T-helper 1 cell (primary cell): ENCODE results near the gene ZNF267.
"Not testable (repeated sequence)": the region's sequence is repeated elsewhere in the genome, so short reads cannot be mapped to it uniquely, and the experiment has no call there.

Experiments used
- DNase-seq, 5 donors: peaks; one replicate each; pipeline ENCODE4 v3.0.0-alpha.2; 2012 to 2020

The ZNF267 gene

DNA sequence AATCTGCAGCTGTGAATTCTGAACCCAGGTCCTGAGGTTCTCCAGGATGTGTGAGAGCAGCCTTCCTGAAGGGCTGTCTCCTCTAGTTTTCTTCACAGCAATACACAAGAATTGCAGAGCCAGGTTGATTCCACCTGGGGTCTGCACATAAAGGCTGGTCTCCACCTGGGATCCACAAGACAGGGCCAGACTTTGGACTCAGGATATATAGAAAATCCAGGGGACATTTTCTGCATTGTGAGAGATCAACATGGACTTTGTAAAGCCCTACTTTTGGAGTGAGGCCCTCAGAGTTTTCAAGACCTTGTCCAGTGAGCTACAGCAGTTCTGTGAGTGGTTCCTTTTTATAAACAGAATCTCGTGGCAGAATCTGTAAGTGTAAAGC lies 6.3 kb downstream of the ZNF267 start:
- no peak for DNase-seq

DNA sequence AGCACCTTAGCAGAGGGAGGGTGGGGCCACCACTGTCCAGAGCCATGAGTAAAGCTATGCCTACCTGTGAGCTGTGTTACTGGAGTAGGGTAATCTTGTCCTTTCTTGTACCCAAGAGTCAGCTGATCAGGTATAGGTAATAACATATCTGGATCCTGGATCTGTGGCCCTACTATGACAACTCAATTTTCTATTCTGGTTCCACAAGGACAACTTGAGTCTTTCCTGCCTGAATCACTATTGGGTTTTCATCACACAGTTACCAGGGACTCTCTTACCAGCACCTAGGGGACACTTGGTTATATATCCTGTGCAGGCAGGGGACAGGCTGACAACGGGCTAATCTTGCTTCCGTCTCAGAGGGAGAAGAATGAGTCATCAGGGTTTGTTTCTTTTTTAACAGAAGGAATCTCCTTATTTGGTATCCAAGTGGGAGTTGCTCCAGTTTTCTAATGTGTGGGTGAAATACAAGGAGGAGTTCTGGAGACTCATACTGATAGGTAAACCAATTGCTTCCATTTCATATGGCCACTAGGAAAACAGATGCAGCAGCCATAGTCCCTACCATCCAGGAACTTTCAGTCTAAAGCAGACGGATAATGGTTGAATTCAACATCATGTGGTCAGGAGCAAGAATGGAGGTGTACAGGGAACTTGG lies 6.8 kb downstream of the ZNF267 start:
- DNase-seq, result peak in 1 of 5 donors; percentile 72

DNA sequence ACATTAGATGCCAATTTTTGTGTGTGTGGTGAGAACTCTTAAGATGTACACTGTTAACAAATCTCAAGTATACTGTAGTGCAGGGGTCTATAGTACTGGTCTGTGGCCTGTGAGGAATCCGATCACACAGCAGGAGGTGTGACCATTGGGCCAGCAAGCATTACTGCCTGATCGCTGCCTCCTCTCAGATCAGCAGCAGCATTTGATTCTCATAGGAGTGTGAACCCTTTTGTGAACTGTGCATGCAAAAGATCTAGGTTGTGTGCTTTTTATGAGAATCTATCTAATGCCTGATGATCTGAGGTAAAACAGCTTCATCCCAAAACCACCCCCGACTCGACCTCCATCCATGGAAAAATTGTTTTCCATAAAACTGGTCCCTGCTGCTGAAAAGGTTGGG lies 12.6 kb downstream of the ZNF267 start:
- no peak for DNase-seq

DNA sequence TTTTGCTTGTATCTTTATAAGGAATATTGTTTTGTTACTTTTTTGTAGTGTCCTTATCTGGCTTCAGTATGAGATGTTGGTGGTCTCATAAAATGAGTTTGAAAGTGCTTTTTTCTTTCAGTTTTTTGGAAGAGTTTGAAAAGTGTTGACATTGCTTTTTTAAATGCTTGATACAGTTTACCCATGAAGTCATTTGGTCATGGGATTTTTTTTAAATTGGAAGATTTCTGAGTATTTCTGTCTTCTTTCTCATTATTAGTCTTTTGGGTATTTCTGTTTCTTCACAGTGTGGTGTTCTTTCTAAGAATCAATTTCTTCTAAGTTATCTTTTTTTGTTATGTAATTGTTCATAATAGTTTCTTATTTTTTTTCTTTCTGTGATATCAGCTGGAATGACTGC lies 15.1 kb downstream of the ZNF267 start:
- DNase-seq, result no peak

DNA sequence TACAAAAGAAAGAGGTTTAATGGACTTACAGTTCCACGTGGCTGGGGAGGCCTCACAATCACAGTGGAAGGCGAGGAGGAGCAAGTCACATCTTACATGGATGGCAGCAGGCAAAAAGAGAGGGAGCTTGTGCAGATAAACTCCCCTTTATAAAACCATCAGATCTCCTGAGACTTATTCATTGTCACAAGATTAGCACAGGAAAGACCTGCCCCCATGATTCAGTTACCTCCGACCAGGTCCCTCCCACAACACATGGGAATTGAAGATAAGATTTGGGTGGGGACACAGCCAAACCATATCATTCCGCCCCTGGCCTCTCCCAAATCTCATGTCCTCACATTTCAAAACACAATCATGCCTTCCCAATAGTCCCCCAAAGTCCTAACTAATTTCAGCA lies 18.5 kb downstream of the ZNF267 start:
- DNase-seq, result not testable (repeated sequence)

DNA sequence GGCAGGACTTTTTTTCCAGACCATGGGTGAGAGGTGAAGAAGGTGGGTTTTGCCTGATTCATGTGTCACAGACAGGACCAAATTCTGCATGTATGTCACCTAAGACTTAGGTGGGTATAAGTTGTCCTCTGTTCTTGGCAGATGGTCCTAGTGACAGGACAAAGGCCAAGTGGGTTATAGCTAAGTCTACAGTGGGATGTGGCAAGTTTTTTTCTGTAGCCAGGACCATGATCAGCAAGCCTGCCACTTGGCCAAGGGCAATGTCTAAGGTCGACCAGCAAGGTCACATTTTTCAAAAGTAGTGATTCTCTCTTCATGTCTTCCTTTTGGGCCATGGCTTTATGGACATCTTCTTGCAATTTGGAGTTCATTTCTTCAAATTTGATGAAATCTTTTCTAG lies 20.2 kb downstream of the ZNF267 start:
- no peak for DNase-seq

DNA sequence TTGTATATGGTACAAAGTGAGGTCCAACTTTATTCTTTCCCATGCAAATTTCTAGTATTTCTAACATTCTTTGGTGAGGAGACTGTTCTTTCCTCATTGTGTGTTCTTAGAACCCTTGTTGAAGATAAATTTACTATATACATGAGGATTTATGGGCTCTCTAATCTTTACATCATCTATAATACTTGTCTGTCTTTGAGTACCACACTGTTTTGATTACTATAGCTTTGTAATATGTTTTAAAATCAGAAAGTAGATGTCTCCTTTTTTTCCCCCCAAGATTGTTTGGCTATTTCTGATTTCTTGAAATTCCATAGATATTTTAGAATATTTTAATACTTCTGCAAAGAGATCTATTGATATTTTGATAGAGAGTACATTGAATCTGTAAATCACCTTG lies 23.7 kb downstream of the ZNF267 start:
- no peak for DNase-seq

DNA sequence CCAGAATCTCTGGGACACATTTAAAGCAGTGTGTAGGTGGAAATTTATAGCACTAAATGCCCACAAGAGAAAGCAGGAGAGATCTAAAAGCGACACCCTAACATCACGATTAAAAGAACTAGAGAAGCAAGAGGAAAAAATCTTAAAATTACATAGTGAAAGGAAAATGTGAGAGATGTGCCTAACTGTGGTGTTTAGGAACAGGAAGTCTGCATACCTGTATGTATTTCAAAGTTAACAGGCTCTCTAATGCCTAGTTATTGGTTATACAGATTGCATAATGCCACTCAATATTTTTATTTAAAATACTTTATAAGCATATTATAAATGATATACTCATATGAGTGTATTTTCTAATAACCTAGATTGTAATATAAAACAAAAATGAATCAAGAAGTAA lies 25.9 kb downstream of the ZNF267 start:
- no peak for DNase-seq

DNA sequence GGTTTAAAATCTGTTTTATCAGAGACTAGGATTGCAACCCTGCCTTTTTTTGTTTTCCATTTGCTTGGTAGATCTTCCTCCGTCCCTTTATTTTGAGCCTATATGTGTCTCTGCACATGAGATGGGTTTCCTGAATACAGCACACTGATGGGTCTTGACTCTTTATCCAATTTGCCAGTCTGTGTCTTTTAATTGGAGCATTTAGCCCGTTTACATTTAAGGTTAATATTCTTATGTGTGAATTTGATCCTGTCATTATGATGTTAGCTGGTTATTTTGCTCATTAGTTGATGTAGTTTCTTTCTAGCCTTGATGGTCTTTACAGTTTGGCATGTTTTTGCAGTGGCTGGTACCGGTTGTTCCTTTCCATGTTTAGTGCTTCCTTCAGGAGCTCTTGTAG lies 31.0 kb downstream of the ZNF267 start:
- not testable (repeated sequence) for DNase-seq

DNA sequence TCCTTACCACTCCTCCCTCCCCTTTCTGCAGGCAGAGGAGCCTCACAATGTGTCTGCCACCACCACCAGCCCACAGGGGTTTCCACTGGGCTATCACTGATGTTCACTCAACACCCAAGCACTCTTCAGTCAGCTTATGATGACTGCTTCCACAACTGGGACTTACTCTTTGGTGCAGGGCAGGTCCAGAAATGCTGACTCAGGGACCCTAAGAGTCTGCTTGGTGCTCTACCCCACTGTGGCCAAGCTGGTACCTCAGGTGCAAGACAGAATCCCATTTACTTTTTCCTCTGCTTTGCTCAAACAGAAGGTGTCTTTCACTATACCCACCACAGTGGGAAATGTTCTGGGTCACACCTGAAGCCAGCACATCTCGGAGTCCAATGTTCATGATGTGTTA lies 40.1 kb downstream of the ZNF267 start:
- no peak for DNase-seq

DNA sequence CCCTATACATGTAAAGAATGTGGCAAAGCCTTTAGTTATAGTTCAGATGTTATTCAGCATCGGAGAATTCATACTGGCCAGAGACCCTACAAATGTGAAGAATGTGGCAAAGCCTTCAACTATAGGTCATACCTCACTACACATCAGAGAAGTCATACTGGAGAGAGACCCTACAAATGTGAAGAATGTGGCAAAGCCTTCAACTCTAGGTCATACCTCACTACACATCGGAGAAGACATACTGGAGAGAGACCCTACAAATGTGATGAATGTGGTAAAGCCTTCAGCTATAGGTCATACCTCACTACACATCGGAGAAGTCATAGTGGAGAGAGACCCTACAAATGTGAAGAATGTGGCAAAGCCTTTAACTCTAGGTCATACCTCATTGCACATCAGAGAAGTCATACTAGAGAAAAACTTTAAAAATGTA lies 42.5 kb downstream of the ZNF267 start:
- DNase-seq, result no peak

DNA sequence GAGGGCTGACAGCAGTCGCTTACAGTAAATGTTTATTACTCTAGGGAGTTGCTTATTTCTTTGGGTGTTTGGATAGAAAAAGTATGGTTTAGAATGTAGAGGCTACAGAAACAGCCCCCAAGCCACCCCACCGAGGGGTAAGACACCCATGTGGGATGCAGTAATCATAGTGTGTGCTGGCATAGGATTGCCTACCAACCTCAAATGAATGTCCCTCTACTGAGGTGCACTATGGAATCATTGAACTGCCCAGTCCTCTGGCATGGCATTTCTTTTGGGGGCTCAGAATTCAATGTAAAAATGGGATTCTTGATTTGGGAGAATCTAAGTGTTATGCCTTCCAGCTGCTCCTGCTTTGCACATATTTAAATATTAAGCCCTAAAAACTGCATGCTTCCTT lies 46.8 kb downstream of the ZNF267 start:
- DNase-seq, result no peak

DNA sequence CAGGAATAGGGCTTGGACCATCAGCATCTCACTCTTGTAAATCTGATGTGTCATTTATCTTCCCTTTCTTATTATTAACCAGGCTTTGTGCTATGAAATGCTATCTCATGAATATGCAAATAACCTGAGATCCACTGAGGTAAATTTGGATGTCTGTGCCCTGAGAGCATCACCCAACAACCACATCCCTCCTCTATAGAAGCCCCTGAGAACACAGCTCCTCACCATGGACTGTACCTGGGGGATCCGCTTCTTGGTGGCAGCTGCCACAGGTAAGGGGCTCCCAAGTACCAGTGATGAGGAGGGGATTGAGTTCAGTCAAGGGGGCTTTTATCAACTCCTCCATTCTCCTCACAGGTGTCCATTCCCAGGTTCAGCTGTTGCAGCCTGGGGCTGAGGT lies 78.2 kb downstream of the ZNF267 start:
- not testable (repeated sequence) for DNase-seq

DNA sequence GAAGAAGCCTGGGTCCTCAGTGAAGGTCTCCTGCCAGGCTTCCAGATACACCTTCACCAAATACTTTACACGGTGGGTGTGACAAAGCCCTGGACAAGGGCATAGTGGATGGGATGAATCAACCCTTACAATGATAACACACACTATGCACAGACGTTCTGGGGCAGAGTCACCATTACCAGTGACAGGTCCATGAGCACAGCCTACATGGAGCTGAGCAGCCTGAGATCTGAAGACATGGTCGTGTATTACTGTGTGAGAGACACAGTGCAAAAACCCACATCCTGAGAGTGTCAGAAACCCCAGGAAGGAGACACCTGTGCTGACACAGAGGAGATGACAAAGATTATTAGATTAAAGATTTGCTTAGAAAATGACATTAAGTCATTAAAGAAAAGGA lies 78.6 kb downstream of the ZNF267 start:
- DNase-seq, result peak in 1 of 5 donors; percentile 10

DNA sequence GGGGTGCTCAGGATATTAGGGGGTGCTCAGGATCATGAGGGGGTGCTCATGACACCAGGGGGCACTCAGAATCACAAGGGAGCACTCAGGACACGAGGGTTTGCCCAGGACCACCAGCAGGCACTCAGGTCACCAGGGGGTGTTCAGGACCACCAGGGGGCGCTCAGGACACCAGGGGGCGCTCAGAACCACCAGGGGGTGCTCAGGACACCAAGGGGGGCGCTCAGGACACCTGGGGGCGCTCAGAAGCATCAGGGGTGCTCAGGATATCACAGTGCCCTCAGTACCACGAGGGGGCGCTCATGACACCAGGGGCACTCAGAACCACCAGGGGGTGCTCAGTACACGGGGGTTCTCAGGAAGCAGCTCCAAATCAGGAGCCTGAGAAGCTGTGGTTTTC lies 82.6 kb downstream of the ZNF267 start:
- DNase-seq, result peak in 2 of 5 donors; percentile 11 to 18

DNA sequence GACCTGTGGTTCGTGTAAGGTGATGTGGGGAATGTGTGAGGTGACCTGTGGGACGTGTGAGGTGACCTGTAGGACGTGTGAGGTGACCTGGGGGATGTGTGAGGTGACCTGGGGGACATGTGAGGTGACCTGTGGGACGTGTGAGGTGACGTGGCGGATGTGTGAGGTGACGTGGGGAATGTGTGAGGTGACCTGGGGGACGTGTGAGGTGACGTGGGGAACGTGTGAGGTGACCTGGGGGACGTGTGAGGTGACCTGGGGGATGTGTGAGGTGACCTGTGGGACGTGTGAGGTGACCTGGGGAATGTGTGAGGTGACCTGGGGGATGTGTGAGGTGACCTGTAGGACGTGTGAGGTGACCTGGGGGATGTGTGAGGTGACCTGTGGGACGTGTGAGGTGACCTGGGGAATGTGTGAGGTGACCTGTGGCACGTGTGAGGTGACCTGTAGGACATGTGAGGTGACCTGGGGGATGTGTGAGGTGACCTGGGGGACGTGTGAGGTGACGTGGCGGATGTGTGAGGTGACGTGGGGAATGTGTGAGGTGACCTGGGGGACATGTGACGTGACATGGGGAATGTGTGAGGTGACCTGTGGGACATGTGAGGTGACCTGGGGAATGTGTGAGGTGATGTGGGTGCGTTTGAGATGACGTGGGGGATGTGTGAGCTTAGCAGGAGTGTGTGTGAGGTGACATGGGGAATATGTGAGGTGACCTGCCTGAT lies 86.7 kb downstream of the ZNF267 start:
- DNase-seq, result not testable (repeated sequence)
